CMK (cell line): ENCODE data around the gene DENND2A.

Source experiments
- DNase-seq: peaks from one replicate; pipeline ENCODE4 v3.0.0-alpha.2; 2010; ENCODE audit warnings: low read depth

The DENND2A gene

DNA sequence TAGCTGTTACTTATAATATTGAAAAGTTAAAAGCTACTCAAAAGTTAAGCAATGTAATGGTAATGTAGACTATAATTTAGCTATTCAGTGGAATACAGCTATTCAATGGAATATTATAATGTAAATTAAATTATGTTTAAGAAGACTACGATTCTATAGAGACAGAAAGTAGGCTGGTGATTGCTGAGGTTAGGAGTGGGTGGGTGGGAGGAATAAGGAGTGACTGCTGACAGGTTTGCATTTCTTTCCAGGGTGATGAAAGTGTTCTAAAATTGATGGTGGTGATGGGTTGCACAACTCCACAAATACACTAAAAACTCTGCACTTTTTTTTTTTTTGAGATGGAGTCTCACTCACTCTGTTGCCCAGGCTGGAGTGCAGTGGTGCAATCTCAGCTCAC is 21.4 kb downstream of the DENND2A start:
- no peak for DNase-seq

DNA sequence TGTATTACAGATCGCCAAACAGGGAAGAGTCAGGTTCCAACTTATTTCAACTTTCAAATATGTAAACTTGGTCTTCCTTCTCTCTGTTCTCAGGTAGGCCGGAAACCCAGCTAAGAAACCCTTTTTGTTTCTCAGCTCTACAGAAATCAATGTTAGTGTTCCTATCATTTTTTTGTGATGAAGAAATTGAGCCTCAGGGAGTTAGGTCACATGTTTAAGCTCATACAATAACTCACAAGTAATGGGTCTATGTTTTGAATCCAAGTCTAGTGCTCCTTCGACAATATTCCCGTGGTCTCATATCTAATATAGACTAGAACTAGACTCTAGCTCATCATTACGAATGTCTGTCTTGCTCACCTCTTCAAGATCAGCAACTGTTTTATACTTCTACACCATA is 22.3 kb downstream of the DENND2A start:
- no peak for DNase-seq

DNA sequence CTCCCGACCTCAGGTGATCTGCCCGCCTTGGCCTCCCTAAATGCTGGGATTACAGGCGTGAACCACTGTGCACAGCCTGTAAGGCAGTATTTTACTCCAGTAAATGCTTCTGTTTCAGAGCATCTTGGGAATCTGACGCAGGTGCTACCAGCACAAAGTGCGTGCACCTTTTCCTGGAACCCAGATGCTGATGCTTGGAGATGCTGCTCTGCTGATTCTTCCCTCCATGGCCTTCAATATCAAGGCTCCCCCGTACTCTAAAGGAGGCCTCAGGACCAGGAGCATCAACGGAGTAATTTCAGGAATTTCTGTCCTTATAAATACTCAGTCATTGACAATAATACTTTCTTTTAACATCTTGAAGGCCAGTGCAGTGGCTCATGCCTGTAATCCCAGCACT is 23.5 kb downstream of the DENND2A start:
- no peak for DNase-seq

DNA sequence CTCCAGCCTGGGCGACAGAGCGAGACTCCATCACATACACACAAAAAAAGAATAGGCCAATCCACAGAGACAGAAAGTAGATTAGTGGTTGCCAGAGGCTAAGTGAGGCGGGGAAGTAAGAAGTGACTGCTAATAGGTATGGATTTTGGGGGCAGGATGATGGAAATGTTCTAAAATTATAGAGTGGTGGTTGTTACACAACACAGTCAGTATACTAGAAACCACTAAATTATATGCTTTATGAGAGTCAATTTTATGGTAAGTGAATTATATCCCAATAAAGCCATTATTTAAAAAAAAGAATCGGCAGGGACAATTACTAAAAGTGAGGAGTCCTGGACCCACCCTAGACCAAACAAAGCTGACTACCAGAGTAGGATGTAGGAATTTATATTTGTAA is 24.3 kb downstream of the DENND2A start:
- DNase-seq: no peak

DNA sequence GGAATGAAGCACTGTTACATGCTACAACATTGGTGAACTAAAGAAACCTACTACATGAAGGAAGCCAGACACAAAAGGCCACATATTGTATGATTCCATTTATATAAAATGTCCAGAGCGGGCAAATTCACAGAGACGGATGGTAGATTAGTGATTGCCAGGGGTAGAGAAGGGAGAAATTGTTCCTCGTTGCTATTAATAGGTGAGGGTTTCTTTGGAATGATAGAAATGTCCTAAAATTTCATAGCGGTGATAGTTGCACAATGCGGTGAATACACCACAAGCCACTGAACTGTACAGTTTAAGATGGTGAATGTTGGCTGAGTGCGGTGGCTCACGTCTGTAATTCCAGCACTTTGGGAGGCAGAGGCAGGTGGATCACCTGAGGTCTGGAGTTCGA is 29.0 kb downstream of the DENND2A start:
- DNase-seq: no peak

DNA sequence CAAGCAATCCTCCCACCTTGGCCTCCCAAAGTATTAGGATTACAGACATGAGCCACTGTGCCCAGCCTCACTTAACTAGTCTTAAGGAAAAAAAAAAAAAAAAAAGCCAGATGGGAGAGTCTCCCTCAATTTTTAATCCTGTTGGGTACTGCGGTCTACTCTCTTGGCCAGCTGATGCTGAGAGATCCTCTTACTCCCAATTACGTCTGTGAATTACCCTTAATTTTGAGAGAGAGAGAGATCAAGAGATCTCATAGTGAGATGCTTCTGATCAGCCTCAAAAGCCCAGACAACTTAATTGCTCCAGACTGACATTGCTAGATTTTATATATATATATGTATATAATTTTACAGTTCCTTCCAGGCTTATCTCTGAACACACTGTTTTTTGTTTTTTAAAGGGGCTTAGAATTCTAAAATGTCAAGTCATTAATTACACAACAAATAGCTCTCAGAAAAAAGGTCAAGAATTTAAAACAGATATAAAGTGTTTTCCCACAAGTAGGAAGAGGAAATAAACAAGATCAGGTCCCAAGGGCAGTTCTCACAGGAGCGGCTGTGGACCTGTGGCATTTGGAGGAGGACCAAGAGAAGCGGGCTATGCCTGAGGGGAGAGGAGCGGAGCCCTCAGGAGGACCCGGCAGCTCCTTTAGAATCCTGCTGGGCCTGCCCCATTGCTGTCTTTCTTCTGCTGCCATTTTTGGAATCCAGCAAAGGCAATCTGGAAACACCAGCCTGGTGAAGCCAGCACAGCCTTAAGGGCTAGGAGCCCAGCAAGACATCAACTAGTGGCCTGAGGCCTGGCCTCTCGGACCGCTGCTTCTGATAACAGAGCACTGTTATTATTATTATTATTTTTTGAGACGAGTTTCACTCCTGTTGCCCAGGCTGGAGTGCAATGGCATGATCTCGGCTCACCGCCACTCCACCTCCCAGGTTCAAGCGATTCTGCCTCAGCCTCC is 30.1 kb downstream of the DENND2A start:
- DNase-seq: no peak

DNA sequence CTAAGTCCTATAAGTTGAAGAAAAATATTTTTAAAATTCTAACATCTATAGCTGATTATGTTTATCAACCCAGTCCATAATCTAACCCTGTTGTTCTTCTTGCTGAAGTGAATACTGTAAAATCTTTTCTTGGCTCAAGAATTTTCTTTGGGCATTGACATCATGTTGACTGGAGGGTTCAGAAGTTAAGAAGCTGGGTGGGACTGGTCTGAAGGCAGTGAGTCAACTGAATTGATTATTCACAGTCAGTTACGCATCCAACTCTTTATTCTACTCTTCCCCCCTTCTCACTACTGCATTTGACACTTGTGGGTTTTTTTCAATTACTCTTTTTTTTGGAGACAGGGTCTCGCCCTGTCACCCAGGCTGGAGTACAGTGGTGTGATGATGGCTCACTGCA is 31.0 kb downstream of the DENND2A start:
- no peak for DNase-seq

DNA sequence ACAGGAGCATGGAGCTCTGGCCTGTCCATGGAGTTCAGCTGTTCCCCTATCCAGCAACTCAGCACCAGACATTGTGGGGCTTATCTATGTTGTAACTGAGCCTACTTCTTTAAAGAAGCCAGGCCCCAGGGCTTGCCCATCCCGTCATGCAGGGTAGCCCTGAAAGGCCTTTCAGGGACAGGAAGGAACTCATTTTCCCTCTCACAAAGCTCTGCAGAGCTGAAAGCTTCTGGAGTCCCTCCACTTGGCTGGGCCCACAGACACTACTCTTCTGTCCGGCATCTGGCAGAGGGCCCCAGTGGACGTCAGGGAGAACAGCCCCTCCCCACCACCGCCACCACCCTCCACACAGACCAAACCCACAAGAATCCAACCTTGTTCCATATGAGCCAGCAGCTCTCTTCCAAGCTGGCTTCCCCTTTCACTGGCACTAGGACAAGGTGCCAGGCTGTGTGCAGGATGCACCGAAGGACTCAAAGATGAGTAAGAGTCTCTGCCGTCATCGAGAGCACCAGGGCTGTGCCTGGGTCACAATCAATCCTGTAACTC is 33.1 kb downstream of the DENND2A start:
- no peak for DNase-seq

DNA sequence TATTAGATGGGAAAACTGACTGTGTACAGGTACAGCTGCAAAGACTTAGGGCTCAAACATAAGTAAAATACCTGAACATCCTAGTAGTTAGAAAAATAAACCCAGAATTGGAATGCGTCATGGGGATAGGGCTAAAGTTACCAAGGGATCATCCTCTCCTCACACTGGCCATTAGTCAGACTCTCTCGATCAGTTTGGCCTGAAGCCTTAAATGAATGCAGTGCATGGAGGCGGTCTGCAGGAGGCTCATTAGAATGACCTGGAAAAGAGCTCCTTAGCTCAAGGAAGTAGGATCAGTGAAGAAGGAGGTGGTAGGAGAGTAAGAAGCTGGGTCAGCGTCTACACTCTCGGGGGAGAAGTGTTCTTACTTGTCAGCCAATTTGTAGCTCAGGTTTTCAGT is 35.3 kb downstream of the DENND2A start:
- DNase-seq: no peak

DNA sequence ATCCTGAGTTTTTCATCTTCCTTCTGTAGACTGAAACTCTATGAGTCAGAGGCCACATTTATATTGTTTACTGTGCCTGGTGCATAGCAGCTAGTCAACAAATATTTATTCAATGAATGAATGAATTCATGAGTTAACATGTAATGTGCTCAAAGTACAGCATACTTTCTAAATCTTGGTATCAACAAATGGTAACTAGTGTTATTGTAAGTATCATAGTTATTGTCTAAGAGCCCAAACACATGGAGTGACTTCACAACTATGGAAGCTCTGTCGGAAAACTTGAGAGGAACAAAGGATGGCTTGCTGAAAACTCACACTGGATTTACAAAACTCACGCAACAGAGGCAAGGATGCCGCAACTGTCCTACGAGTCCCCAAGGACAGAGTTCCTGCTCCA is 35.9 kb downstream of the DENND2A start:
- no peak for DNase-seq

DNA sequence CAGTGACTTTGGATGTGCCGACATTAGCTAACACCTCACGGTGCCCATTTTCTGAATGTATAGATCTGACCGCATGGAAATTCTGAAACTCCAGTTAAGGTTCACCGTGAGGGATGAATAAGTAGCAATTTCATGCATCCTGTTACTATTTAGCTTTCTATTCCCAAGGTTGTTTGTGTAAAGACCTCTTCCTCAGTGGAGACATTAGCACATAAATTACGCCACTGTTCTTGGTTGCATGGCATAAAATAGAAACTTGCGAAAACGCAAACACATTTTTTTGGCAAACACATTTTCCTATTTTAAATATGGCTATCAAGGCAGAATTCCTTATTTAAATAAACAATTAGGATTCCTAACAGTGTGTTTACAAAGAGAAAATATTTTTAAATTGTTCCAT is 36.5 kb downstream of the DENND2A start:
- no peak for DNase-seq

DNA sequence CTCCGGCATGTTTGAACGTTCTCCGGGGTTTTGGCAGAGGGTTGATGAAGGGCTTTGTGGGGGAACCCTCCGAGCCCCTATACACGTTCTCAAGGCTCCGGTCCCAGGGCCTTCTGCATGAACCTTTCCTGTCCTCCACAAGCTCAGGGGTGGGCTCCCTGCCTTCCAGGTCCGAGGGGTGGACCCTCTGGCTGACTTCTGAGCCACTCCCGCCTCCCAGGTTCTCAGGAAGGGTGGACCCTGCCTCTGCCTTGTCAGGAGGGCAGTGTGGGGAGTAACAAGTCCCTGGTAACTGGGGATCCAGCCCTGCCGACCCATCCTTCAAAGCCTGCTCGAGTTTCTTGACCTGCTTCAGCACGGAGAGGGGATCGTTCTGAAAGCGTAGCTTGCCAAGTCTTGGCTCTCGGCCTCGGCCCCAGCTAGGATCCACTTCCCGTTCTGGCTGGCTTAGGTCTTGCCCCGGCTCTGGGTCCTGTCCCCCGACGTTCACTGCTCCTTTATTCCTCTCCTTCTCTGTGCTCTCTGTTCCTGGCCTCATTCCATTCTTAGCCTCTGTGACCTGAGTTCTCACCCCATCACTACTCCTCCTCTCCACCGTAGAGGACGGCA is 38.9 kb downstream of the DENND2A start:
- DNase-seq: no peak

DNA sequence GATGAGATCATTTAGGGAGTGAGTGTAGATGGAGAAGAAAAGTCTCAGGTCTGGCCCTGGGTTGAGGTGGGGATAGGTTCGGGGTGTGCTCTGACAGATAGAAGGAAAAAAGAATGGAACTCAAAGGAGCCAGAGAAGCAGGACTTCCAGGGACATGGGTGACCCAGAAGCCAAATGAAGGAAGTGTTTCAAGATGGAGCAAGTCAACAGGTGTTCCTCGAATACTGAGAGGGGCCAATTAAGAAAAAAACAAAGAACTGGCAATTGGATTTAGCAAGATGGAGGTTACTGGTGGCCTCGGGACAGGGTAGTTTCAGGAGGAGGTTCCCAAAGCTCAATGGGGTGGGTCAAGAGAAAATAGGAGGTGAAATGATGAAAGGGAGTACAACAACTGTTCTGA is 40.3 kb downstream of the DENND2A start:
- no peak for DNase-seq

DNA sequence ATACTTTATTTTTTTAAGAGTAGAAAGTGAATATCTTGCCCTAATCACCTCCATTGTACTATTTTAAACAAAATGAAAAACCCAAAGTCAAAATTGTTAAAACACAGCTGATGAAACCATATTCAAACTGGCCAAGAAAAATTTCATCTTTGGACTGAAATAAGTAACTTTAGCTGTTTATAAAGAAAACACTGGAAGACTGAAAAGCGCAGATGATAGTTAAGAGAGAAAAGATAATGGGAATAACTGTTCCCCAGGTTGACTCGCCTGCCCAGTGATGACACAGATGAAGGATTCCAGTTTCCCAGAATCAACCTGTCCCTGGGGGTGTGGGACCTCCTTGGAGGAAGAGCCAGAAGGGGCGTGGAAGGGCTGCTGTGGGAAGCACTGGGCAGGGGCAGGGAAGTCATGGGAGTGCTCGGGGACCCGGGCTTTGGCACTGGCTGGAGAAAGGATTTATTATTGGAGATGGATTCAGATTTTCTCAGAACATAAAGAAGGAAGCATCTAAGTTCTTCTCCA is 43.1 kb downstream of the DENND2A start:
- no peak for DNase-seq

DNA sequence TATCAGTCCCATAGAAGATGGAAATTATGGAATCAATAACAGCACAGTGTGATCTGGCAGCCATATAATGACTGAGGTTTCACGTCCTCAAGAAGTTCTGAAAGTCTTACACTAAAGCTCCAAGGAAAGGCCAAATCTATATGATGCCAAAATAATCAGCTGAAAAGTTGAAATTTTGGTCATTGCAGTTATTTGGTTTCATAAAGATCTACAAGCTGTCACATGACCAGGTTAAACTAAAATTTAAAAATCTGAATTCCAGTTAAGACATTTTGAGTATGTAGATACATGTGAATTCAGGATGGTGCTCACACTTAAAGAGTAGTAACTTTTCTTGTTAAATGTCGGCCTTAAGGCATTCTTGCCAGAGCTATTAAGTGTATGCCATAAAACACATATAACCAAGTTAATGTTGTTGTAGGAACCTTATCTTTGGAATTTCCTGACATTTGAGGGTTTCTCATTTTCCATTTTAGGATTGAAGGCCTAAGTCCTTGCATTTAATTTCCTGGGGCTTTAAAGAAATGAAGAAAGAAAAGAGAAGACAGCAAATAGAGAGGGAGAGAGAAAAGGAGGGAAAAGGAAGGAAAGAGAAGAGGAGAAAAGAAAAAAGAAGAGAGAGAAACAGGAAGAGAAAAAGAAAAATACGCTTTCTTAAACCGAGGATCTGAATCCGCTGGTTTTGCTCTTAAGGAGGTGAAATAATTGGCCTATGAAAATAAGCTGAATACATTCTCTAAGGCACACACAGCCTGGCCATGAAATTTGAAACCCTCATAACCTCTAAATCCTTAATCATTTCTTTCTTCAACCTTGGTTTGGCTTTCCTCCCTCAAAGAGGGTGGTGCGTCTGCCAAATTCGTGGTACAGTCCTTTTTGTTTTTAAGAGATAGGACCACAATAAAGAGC is 43.8 kb downstream of the DENND2A start:
- DNase-seq: no peak

DNA sequence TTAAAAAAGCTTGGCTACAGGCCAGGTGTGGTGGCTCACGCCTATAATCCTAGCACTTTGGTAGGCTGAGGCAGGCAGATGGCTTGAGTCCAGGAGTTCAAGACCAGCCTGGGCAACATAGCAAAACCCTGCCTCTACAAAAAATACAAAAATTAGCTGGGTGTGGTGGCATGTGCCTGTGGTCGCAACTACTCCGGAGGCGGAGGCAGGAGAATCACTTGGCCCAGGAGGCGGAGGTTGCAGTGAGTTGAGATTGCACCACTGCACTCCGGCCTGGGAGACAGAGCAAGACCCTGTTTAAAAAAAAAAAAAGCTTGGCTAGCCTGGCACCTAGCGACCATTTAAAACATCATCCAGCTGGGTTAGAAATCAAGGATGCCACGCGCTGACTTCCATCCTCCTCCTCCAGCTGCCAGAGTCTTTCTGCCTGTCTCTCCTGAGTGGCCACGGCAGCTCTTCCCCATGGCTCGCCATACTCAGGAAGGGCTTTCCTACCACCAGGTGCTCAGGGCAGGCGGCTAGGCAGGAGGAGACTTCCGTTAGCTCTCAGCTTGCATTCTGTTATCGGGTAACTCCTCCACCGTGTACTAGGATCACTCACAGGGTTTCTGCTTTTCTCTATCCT is 45.0 kb downstream of the DENND2A start:
- no peak for DNase-seq

DNA sequence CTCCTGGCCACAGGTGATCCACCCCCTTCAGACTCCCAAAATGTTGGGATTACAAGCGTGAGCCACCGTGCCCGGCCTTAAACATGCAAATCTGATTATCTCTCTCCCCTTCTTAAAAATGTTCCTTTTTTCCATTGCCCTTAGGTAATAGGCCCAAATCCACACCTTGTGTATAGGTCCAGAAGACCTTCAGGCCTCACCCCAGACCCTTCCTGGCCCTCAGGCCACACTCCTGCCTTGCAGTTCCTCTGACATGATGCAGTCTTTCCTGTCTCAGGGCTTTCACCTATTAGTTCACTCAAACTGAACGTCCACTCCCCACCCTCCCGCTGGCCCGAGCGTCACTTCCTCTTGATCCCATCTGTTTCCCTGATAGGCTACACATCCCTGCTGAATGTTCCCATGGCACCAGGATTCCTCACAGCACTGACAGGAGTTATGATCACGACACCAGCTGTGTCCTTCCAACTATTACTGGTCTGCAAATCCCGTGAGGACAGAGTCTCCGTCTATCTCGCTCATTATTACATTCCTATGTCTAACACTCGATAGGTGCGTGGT is 46.4 kb downstream of the DENND2A start:
- no peak for DNase-seq

DNA sequence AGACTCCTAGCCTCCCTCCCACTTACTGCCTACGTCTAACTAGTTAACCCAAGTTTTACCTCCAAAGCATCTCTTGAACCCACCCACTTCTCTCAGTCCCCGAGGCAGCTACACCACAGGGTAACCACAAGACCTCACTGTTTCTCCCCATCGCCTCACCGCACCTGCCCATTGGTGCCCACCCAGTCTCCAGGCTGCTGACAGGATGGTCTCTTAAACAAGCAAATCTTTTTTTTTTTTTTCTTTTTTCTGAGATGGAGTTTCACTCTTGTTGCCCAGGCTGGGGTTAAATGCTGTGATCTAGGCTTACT is 47.0 kb downstream of the DENND2A start:
- no peak for DNase-seq

DNA sequence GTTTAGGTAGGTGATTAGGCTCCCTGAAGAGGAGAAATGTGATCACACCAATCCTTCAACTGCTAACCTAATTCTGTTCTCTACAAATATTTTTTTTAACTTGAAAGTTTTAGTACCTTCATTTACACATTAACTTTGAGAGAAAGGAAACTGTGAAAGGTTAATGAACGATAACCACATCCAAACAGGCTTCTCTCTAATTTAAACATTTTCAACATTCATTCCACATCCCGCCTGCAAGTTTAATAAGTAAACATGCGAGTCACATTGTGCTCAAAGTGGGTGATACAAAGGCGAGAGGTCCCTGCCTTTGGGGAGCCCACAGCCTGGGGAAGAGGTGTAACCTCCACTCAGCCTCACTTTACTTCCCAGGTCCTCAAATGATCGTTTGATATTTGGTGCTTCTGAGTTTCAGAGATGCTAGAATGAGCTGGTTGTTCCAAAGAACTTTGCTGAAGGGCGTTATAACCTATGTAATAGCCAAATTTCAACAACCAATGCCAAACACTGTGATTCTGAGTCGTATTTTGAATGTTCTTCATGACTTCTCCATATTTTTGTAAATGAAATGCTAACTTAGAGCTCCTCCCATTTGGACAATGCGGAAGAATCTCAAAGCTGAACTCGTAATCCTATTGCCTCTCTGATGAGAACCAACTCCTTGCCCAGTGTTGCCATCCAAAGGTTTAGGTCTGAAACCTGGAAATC is 47.5 kb downstream of the DENND2A start:
- no peak for DNase-seq

DNA sequence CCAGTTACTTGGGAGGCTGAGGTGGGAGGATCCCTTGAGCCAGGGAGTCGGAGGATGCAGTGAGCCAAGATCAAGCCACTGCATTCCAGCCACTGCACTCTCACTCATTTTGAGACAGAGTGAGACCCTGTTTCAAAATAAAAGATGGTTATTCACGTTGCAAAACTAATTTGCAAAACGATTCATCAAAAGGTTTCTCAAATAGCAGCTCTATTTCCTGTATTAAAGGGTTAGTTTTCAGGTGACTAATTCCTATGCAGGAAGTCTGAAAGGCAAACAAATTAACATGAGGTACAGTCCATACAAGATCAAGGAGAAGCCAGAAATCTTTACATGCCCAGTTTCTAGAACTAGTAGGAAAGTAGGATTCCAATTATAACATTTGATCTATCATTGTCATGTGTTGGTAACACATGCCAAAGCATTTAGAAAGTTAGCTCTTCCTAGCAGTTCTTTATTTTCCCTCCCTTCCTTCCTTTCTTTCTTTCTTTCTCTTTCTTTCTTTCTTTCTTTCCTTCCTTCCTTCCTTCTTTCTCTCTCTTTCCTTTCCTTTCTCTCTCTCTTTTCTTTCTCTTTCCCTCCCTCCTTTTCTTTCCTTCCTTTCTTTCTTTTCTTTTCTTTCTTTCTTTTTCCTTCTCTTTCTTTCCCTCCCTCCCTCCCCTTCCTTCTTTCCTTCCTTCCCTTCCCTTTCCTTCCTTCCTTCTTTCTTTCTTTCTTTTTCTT is 49.3 kb downstream of the DENND2A start:
- DNase-seq: no peak
